H1 (cell line): Measurements from ENCODE around the gene SKAP1. TPM values are rescaled to one million over a fixed set of nuclear protein-coding genes. Genes with fewer than 3 reads are reported as not detected.

Source experiments
- CTCF ChIA-PET: fragments of 300-600 bp; sonication (Branson Sonifier 250); formaldehyde crosslinking; loops from one replicate; lab custom pipeline; 2021; ENCODE audit not compliant: partially characterized antibody; lab: Charles Lee
- POLR2A ChIA-PET: fragments of 300-600 bp; sonication (Branson Sonifier 250); formaldehyde crosslinking; loops from one replicate; lab custom pipeline; 2021; ENCODE audit warnings: inconsistent platforms; ENCODE audit not compliant: partially characterized antibody; lab: Charles Lee
- DNase-seq, 2 experiments: peaks; one replicate each; pipeline versions ENCODE4 v3.0.0 to v3.0.0-alpha.2; 2010 to 2022; ENCODE audit warnings: low spot score in 2 of 2, low read depth in 1 of 2, mixed read lengths in 1 of 2
- FAIRE-seq: peaks from 2 replicates; lab custom pipeline; 2011; peaks lifted over from hg19 to GRCh38; lab: Jason Lieb, UNC
- H2AFZ ChIP-seq: 2 replicates; pipeline ENCODE4 v1.8.1; 2012; ENCODE audit warnings: low read length, inconsistent platforms
- H2AK5ac ChIP-seq: 2 replicates; pipeline ENCODE4 v1.6.1; 2013; ENCODE audit warnings: low read depth, low read length
- H2BK120ac ChIP-seq: replicated peaks from 2 replicates; pipeline ENCODE3; 2013; ENCODE audit warnings: low read depth, low read length, inconsistent platforms
- H2BK12ac ChIP-seq: 2 replicates; pipeline ENCODE4 v1.6.1; 2013; ENCODE audit warnings: low read depth, low read length
- H2BK15ac ChIP-seq: 2 replicates; pipeline ENCODE4 v1.6.1; 2013; ENCODE audit warnings: low read length
- H2BK20ac ChIP-seq: 2 replicates; pipeline ENCODE4 v1.6.1; 2013; ENCODE audit warnings: low read length
- H2BK5ac ChIP-seq: 2 replicates; pipeline ENCODE4 v1.6.1; 2013; ENCODE audit warnings: low read depth, low read length
- H3K14ac ChIP-seq: 2 replicates; pipeline ENCODE4 v1.6.1; 2013; ENCODE audit warnings: inconsistent platforms; ENCODE audit not compliant: insufficient read length
- H3K18ac ChIP-seq: 2 replicates; pipeline ENCODE4 v1.6.1; 2013; ENCODE audit warnings: low read length; ENCODE audit errors: extremely low read depth
- H3K23ac ChIP-seq: 2 replicates; pipeline ENCODE4 v1.6.1; 2013; ENCODE audit warnings: inconsistent platforms; ENCODE audit not compliant: insufficient read length
- H3K23me2 ChIP-seq: 2 replicates; pipeline ENCODE4 v1.6.1; 2013; ENCODE audit warnings: low read depth, low read length
- H3K27ac ChIP-seq: 2 replicates; pipeline ENCODE4 v1.6.1; 2011; ENCODE audit warnings: low read depth, low read length, inconsistent platforms
- H3K27me3 ChIP-seq, 4 experiments: replicated peaks in 1 of 4; 1 replicate in 1 of 4; 2 replicates in 3 of 4; pipeline versions ENCODE4 v1.6.1 to v1.8.1; 2011 to 2013; ENCODE audit warnings: low read length in 3 of 4, mild to moderate bottlenecking in 3 of 4, inconsistent platforms in 2 of 4, mixed read lengths in 2 of 4, moderate library complexity in 1 of 4; ENCODE audit not compliant: control insufficient read depth in 3 of 4, insufficient read depth in 3 of 4; ENCODE audit errors: extremely low read depth in 1 of 4
- H3K36me3 ChIP-seq, 4 experiments: 2 replicates each; pipeline versions ENCODE4 v1.6.1 to v1.8.1; 2011 to 2013; ENCODE audit warnings: mild to moderate bottlenecking in 4 of 4, low read length in 3 of 4, moderate library complexity in 2 of 4, control low read depth in 1 of 4, inconsistent platforms in 1 of 4; ENCODE audit not compliant: insufficient read depth in 4 of 4, control insufficient read depth in 2 of 4
- H3K4ac ChIP-seq: replicated peaks from 2 replicates; pipeline ENCODE3; 2013; ENCODE audit warnings: low read length, low read depth, mixed read lengths, inconsistent platforms; ENCODE audit not compliant: insufficient read length
- H3K4me1 ChIP-seq, 4 experiments: replicated peaks in 1 of 4; 1 replicate in 1 of 4; 2 replicates in 3 of 4; pipeline versions ENCODE4 v1.6.1 to v1.8.1; 2011 to 2013; ENCODE audit warnings: low read length in 3 of 4, inconsistent platforms in 2 of 4, mixed read lengths in 1 of 4; ENCODE audit not compliant: insufficient read depth in 4 of 4, control insufficient read depth in 3 of 4
- H3K4me2 ChIP-seq, 2 experiments: 2 replicates each; pipeline versions ENCODE4 v1.6.1 to v1.8.1; 2011 to 2013; ENCODE audit warnings: low read depth in 2 of 2, low read length in 2 of 2, control low read depth in 1 of 2, inconsistent platforms in 1 of 2, mild to moderate bottlenecking in 1 of 2; ENCODE audit not compliant: insufficient read depth in 1 of 2
- H3K4me3 ChIP-seq, 4 experiments: fragments of 200-600, 300-600 bp in 1 of 4; sonication (generic), shearing (Covaris generic), sonication (Bioruptor Twin) in 1 of 4; 2 replicates each; pipeline versions ENCODE4 v1.5.1 to v1.8.1; 2011 to 2016; ENCODE audit warnings: low read length in 4 of 4, low read depth in 3 of 4, control low read depth in 2 of 4, inconsistent platforms in 2 of 4, mild to moderate bottlenecking in 2 of 4, mixed read lengths in 1 of 4, moderate library complexity in 1 of 4; ENCODE audit not compliant: insufficient read depth in 2 of 4; ENCODE audit errors: extremely low read depth in 1 of 4
- H3K56ac ChIP-seq: replicated peaks from 2 replicates; pipeline ENCODE3; 2013; ENCODE audit warnings: low read depth, mild to moderate bottlenecking, mixed read lengths, low read length, inconsistent platforms; ENCODE audit not compliant: insufficient read length
- H3K79me1 ChIP-seq: 2 replicates; pipeline ENCODE4 v1.6.1; 2013; ENCODE audit warnings: low read depth, low read length, control low read depth
- H3K79me2 ChIP-seq, 2 experiments: 2 replicates each; pipeline versions ENCODE4 v1.6.1 to v1.8.1; 2012 to 2013; ENCODE audit warnings: low read length in 2 of 2, mild to moderate bottlenecking in 2 of 2, inconsistent platforms in 1 of 2; ENCODE audit not compliant: insufficient read depth in 2 of 2, control insufficient read depth in 1 of 2
- H3K9ac ChIP-seq, 4 experiments: replicated peaks in 1 of 4; 1 replicate in 1 of 4; 2 replicates in 3 of 4; pipeline versions ENCODE4 v1.6.1 to v1.8.1; 2011 to 2013; ENCODE audit warnings: low read depth in 3 of 4, low read length in 3 of 4, control low read depth in 2 of 4, mild to moderate bottlenecking in 2 of 4, moderate library complexity in 2 of 4, inconsistent platforms in 1 of 4; ENCODE audit errors: extremely low read depth in 1 of 4
- H3K9me3 ChIP-seq, 2 experiments: 2 replicates each; pipeline versions ENCODE4 v1.6.1 to v1.8.1; 2012 to 2013; ENCODE audit warnings: mild to moderate bottlenecking in 2 of 2, moderate library complexity in 2 of 2, control low read depth in 1 of 2, inconsistent platforms in 1 of 2, low read depth in 1 of 2, low read length in 1 of 2, mixed read lengths in 1 of 2; ENCODE audit not compliant: insufficient read depth in 2 of 2
- H4K20me1 ChIP-seq, 2 experiments: replicated peaks in 1 of 2; 2 replicates each; pipeline versions ENCODE3 to v1.8.1; 2011 to 2013; ENCODE audit warnings: inconsistent platforms in 2 of 2, low read length in 2 of 2, mild to moderate bottlenecking in 1 of 2; ENCODE audit not compliant: insufficient read depth in 2 of 2, control insufficient read depth in 1 of 2
- H4K5ac ChIP-seq: 2 replicates; pipeline ENCODE4 v1.6.1; 2013; ENCODE audit warnings: low read length, low read depth, mixed read lengths, inconsistent platforms; ENCODE audit not compliant: insufficient read length
- H4K8ac ChIP-seq: 2 replicates; pipeline ENCODE4 v1.8.0; 2013; ENCODE audit warnings: mild to moderate bottlenecking, moderate library complexity, low read length, inconsistent platforms; ENCODE audit not compliant: insufficient read depth; ENCODE audit errors: extremely low read depth
- H4K91ac ChIP-seq: replicated peaks from 2 replicates; pipeline ENCODE3; 2013; ENCODE audit warnings: low read length, mixed read lengths, inconsistent platforms; ENCODE audit not compliant: insufficient read length
- ATF3 ChIP-seq: IDR thresholded peaks from 2 replicates; pipeline ENCODE4 v1.6.1; 2011; ENCODE audit warnings: low read depth, mild to moderate bottlenecking, low read length; ENCODE audit not compliant: insufficient read depth
- CBX8 ChIP-seq: fragments of 300-800, 300-1000 bp; sonication (generic); IDR thresholded peaks from 2 replicates; pipeline ENCODE4 v1.7.1; 2016; ENCODE audit warnings: low read depth, low read length, borderline replicate concordance
- CHD1 ChIP-seq: IDR thresholded peaks from 2 replicates; pipeline ENCODE4 v1.6.1; 2012; ENCODE audit warnings: low read depth, low read length, improper control_type of control experiment
- CHD2 ChIP-seq: IDR thresholded peaks from 2 replicates; pipeline ENCODE4 v1.6.1; 2012; ENCODE audit warnings: low read length, improper control_type of control experiment
- CREB1 ChIP-seq: IDR thresholded peaks from 2 replicates; pipeline ENCODE4 v1.6.1; 2012; ENCODE audit warnings: inconsistent platforms
- CTBP2 ChIP-seq: IDR thresholded peaks from 2 replicates; pipeline ENCODE4 v1.7.0; 2011; ENCODE audit warnings: borderline replicate concordance, mild to moderate bottlenecking, moderate library complexity, mixed read lengths, low read length; ENCODE audit not compliant: insufficient read depth, insufficient read length
- EGR1 ChIP-seq: IDR thresholded peaks from 2 replicates; pipeline ENCODE4 v1.6.1; 2011; ENCODE audit warnings: low read depth, low read length, borderline replicate concordance
- MAFK ChIP-seq: IDR thresholded peaks from 2 replicates; pipeline ENCODE4 v1.6.1; 2012; ENCODE audit warnings: low read depth, mild to moderate bottlenecking, improper control_type of control experiment, low read length
- RBBP5 ChIP-seq: IDR thresholded peaks from 2 replicates; pipeline ENCODE4 v1.7.1; 2012; ENCODE audit warnings: low read depth, mild to moderate bottlenecking, inconsistent platforms, low read length, moderate library complexity, borderline replicate concordance
- RFX5 ChIP-seq: IDR thresholded peaks from 2 replicates; pipeline ENCODE4 v1.6.1; 2011; ENCODE audit warnings: low read depth, low read length, improper control_type of control experiment, borderline replicate concordance
- SP1 ChIP-seq: IDR thresholded peaks from 2 replicates; pipeline ENCODE4 v1.6.1; 2011; ENCODE audit warnings: low read depth, low read length
- SRF ChIP-seq: IDR thresholded peaks from 2 replicates; pipeline ENCODE4 v1.6.1; 2011; ENCODE audit warnings: mild to moderate bottlenecking, low read depth, low read length, moderate library complexity
- SUZ12 ChIP-seq: fragments of 200-600 bp; sonication (generic); IDR thresholded peaks from 2 replicates; pipeline ENCODE4 v1.6.1; 2012; ENCODE audit warnings: mild to moderate bottlenecking, inconsistent platforms, low read length, moderate library complexity, mixed read lengths
- TBP ChIP-seq: IDR thresholded peaks from 2 replicates; pipeline ENCODE4 v1.6.1; 2011; ENCODE audit warnings: low read depth, low read length, improper control_type of control experiment
- TCF12 ChIP-seq: IDR thresholded peaks from 2 replicates; pipeline ENCODE4 v1.6.1; 2011; ENCODE audit warnings: low read depth, mild to moderate bottlenecking, low read length
- WGBS, 2 experiments: shearing (Covaris generic) in 1 of 2; methylation state at CpG; one replicate each; pipeline versions ENCODE4 v1.1.6 to v1.1.7; 2013 to 2015; ENCODE audit warnings: low lambda C conversion rate in 2 of 2, mixed read lengths in 2 of 2, inconsistent platforms in 1 of 2, low coverage in 1 of 2, missing lambda C conversion rate in 1 of 2; ENCODE audit not compliant: insufficient replicate concordance in 2 of 2, insufficient coverage in 1 of 2, insufficient read length in 1 of 2; ENCODE audit errors: extremely low coverage in 1 of 2, missing lambda C conversion rate in 1 of 2; 5-methylcytosine and 5-hydroxymethylcytosine counted together
- polyA plus RNA-seq, 7 experiments: library from polyadenylated mRNA; depleted of rRNA in 3 of 7; stranded (reverse) in 5 of 7; unstranded in 2 of 7; fragments of >200 nt in 5 of 7; fragments of 200-250 nt in 2 of 7; gene quantifications; 1 replicate in 5 of 7; 2 replicates in 1 of 7; 4 replicates in 1 of 7; pipeline versions ENCODE4 v1.2.1 to v1.2.3, GENCODE V29; 2011 to 2013; ENCODE audit warnings: missing spikeins in 2 of 7, mixed read lengths in 2 of 7
- total RNA-seq: library from RNA; stranded (reverse); fragmentation: NEBNext Ultra II Directional; extraction: Animal tissue kit (Norgen Biotek cat#: 25700); gene quantifications from 2 replicates; pipeline ENCODE4 v1.2.1, GENCODE V29; 2021

SKAP1 gene
- total and polyA plus RNA-seq, 2 of the 8 experiments (the other 6 are each of a cell fraction or from before 2014, with no cell fraction given), result not detected

DNA sequence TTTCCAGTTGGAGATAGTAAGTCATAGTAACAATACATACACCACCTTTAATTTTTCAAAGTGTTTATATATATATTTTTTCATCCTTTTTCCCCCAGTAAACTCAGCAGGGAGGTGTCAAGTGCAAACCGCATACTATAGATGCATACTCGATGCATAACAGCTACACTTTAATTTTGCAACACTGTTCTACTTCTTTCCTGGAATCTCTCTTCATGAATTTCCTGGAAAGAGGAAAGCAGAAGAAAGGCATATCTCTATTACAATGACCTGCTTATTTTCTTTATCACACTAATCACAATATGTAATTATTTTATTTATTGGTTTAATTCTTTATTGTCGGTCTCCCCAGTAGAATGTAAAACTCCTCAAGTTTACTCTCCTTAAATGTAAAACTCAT is 182.4 kb downstream of the SKAP1 start:
- Histone ChIP-seq H3K4me2 (no peak overlapping the region), H2BK5ac (no peak overlapping the region), H4K20me1 (no peaks in the 10 kb centered on the region), H3K9me3 (no peaks in the 10 kb centered on the region), H4K8ac (no peak overlapping the region), H3K18ac (no peak overlapping the region), H2AFZ (no peak overlapping the region), H3K79me1 (no peaks in the 10 kb centered on the region), H2BK120ac (no peak overlapping the region), H3K56ac (no peak overlapping the region), H2BK12ac (no peak overlapping the region), H2AK5ac (no peak overlapping the region), H3K4ac (no peak overlapping the region), H3K36me3 (no peaks in the 10 kb centered on the region), H3K23me2 (no peaks in the 10 kb centered on the region), H3K79me2 (no peaks in the 10 kb centered on the region), H3K4me3 (no peak overlapping the region), H2BK15ac (no peak overlapping the region), H3K9ac (no peak overlapping the region), H3K23ac (no peak overlapping the region), H3K4me1 (peaks cover 0 to 8% (median 0%) of the 10 kb centered on the region in 4 experiments; a peak in 1 of 7 replicates), H3K27me3 (no peaks in the 10 kb centered on the region), H4K5ac (no peak overlapping the region), H2BK20ac (no peak overlapping the region), H3K27ac (no peak overlapping the region), H4K91ac (no peak overlapping the region), H3K14ac (no peak overlapping the region)
- DNase-seq (no peak), FAIRE-seq (no peak)
- ChIA-PET CTCF (interaction anchor here (0.7 to 6.5 kb wide), 6 partner anchors 11 to 93 kb away, joined by 3 to 45 read pairs (median 7); no protein-coding TSS in a partner anchor), POLR2A (interaction anchor here (1.0 kb wide), 1 partner anchor 12 kb away, joined by 3 read pairs; no protein-coding TSS in a partner anchor)
- WGBS, 2 experiments, result 85% methylated on average over 3 of the region's 3 CpGs; no CpG with 5 or more reads in 1 of the 2 experiments
- TF ChIP-seq CHD1, result no peak
- no peak for TF ChIP-seq CBX8
- TF ChIP-seq ATF3, result no peak
- TF ChIP-seq SUZ12, result no peak
- TF ChIP-seq RFX5, result no peak
- TF ChIP-seq CTBP2, result no peak
- no peak for TF ChIP-seq CHD2
- TF ChIP-seq CREB1, result no peak
- TF ChIP-seq MAFK, result no peak
- no peak for TF ChIP-seq SP1
- TF ChIP-seq TBP, result no peak
- TF ChIP-seq TCF12, result no peak
- TF ChIP-seq SRF, result no peak
- no peak for TF ChIP-seq RBBP5
- no peak for TF ChIP-seq EGR1
